Pancreas (tissue), 10 donors: ENCODE measurements around the gene DGKD. TPM values are rescaled to one million over a fixed set of nuclear protein-coding genes. Genes with fewer than 3 reads are reported as not detected.
"Not testable (repeated sequence)": the region's sequence is repeated elsewhere in the genome, so short reads cannot be mapped to it uniquely, and the experiment has no call there.

Experiments
- ATAC-seq, 4 donors: fragments of 200-7000 bp; cut with Tn5 transposase; one replicate each; pipeline versions ENCODE4 v1.8.0 to v1.9.1; 2020; ENCODE audit warnings: mild to moderate bottlenecking in 4 of 4, moderate library complexity in 4 of 4
- DNase-seq, 6 donors: peaks; one replicate each; pipeline ENCODE4 v3.0.0-alpha.2; 2020
- FAIRE-seq: peaks from 2 replicates; lab custom pipeline; 2012; peaks lifted over from hg19 to GRCh38; lab: Jason Lieb, UNC
- H3K27ac ChIP-seq, 4 donors: fragments of 200-600 bp; sonication (generic); 1 replicate in 3 of 4; 2 replicates in 1 of 4; pipeline versions ENCODE4 v1.5.0 to v1.8.0; 2020
- H3K27me3 ChIP-seq, 4 donors: fragments of 200-600 bp; one replicate each; pipeline ENCODE4 v1.8.0; 2021
- H3K36me3 ChIP-seq, 3 donors: fragments of 200-600 bp; sonication (generic) in 1 of 3; one replicate each; pipeline versions ENCODE4 v1.5.0 to v1.8.0; 2020 to 2021
- H3K4me1 ChIP-seq, 3 donors: fragments of 200-600 bp; one replicate each; pipeline ENCODE4 v1.8.0; 2021
- H3K4me3 ChIP-seq, 4 donors: fragments of 200-600 bp; sonication (generic) in 2 of 4; one replicate each; pipeline versions ENCODE4 v1.5.0 to v1.8.0; 2020 to 2021
- H3K9me3 ChIP-seq, 4 donors: fragments of 200-600 bp; one replicate each; pipeline ENCODE4 v1.8.0; 2021
- WGBS, 2 donors: extraction: QIAGEN DNeasy Blood & Tissue Kit; methylation state at CpG; one replicate each; pipeline ENCODE4 v1.1.7; 2013; 5-methylcytosine and 5-hydroxymethylcytosine counted together
- intact Hi-C, 3 donors: fragments of 100-400 bp; cut with DNase I; formaldehyde crosslinking; loops; one replicate each; pipeline versions ENCODE4 v1.11.1 to v1.14.2; 2022
- polyA plus RNA-seq, 2 donors: library from polyadenylated mRNA; stranded (reverse); fragments of 200-250 nt; gene quantifications; one replicate each; pipeline ENCODE4 v1.2.3, GENCODE V29; 2013
- total RNA-seq, 6 donors: library from RNA; stranded (reverse); fragmentation: NEBNext Ultra II Directional in 4 of 6; extraction: Animal tissue kit (Norgen Biotek cat#: 25700) in 4 of 6; gene quantifications; one replicate each; pipeline versions ENCODE4 v1.2.1 to v1.2.4, GENCODE V29; 2021 to 2023
- TF ChIP-seq, protein P1 (sequence below), 4 donors: fragments of 200-600 bp; sonication (generic) in 3 of 4; IDR thresholded peaks; one replicate each; pipeline versions ENCODE4 v1.5.0 to v1.8.0; 2021; ENCODE audit warnings: antibody characterized with exemption in 4 of 4
- donor health status: healthy with polysubstance abuse.
- donor health status: DM: no; HTN: no; CAD: no; lungs with moderate emphysema.
- donor health status: DM: no; HTN: no; CAD: no.
- donor health status: control.
- donor health status: control.
- donor health status: Bipolar disorder and iron deficiency.
- donor health status: DM: yes; HTN: yes; CAD: no.
- donor health status: DM: no; HTN: no; CAD: no.
- donor health status: DM: no; HTN: no; CAD: no.
- donor health status: DM: yes; HTN: yes; CAD: no.

The DGKD gene
- total and polyA plus RNA-seq, 8 donors, result 6.7 to 16.3 (median 8.9) TPM

DNA sequence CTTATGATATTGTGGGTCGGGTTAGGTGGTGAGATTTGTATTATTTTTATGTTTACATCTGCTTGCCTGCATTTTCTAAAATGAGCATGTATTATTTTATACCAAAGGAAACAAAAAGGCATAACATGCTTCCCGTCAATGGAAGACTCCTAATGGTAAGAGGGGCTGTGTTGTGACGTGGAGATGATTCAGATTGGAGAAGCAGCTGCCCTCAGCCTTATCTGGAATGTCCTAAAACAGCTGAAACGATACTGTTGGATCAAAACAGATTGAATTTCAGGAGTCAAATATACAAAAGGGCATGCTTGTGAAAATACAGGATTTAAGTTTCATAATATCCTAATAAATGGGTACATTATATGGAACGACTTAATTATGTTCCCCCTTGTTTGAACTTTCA is 19.0 kb downstream of the DGKD start:
- Histone ChIP-seq H3K27ac (no peak overlapping the region), H3K27me3 (no peaks in the 10 kb centered on the region), H3K36me3 (no peaks in the 10 kb centered on the region), H3K4me1 (no peaks in the 10 kb centered on the region), H3K9me3 (no peaks in the 10 kb centered on the region), H3K4me3 (no peak overlapping the region)
- 77 to 79% methylated on average over 5 of the region's 5 CpGs for WGBS, 2 donors
- FAIRE-seq (no peak), DNase-seq (no peak), ATAC-seq (no peak)
- intact Hi-C loops, result no loop called here
- TF ChIP-seq, protein P1, sequence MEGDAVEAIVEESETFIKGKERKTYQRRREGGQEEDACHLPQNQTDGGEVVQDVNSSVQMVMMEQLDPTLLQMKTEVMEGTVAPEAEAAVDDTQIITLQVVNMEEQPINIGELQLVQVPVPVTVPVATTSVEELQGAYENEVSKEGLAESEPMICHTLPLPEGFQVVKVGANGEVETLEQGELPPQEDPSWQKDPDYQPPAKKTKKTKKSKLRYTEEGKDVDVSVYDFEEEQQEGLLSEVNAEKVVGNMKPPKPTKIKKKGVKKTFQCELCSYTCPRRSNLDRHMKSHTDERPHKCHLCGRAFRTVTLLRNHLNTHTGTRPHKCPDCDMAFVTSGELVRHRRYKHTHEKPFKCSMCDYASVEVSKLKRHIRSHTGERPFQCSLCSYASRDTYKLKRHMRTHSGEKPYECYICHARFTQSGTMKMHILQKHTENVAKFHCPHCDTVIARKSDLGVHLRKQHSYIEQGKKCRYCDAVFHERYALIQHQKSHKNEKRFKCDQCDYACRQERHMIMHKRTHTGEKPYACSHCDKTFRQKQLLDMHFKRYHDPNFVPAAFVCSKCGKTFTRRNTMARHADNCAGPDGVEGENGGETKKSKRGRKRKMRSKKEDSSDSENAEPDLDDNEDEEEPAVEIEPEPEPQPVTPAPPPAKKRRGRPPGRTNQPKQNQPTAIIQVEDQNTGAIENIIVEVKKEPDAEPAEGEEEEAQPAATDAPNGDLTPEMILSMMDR (IDR thresholded peaks at IDR 0.05), result no peak

DNA sequence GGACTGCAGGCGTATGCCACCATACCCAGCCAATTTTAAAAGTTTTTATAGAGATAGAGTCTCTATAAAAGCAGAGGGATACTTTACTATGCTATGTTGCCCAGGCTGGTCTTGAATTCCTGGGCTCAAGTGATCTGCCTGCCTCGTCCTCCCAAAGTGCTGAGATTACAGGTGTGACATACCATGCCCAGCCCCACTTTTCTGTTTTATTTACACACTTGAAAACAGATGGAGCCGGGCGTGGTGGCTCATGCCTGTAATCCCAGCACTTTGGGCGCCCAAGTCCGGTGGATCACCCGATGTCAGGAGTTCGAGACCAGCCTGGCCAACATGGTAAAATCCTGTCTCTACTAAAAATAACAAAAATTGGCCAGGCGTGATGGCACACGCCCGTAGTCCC is 20.5 kb downstream of the DGKD start:
- H3K4me1 ChIP-seq, DNase-seq, H3K4me3 ChIP-seq, H3K9me3 ChIP-seq, H3K27ac ChIP-seq, FAIRE-seq, H3K36me3 ChIP-seq, intact Hi-C loops, H3K27me3 ChIP-seq, ATAC-seq: not testable (repeated sequence)
- WGBS, 2 donors, result 95 to 96% methylated on average over 11 of the region's 11 CpGs

DNA sequence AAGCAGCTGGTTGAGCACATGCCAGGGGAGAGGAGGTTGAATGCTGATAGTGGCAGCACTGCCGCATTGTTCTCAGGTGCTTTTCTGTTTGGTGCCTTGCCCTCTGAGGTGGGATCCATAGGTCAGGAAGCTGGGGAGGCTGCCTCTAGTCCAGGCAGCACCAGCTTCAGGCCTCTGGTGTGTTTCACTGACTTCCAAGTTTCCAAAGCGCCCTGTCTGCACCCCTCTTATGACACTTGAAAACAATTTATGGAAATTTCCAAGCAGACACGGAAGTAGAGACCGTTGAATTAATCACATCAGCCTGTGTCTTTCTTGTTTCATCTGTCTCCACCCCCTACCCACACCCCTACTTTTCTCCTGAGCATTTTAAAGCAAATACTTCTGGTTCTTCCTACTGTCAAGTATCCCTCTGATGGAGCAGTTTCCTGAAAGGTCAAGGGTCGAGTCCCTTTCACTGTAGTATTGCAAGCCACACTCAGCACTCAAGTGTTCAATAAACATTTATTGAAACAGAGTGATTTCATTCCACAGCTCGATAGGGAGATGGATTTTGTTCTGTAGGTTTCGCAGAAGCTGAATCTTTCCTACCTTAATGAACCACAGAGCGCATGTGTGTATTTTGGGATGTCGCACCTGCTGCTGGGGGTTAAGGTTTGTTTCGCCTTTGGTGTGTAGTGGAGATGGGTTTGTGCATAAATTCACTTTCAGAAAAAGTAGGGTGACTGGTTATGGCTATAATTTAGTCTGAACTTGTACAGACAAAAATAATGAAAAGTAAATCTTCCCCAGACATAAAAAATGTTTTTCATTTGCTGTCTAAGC is 21.4 kb downstream of the DGKD start:
- 78 to 83% methylated on average over 10 of the region's 10 CpGs for WGBS, 2 donors
- intact Hi-C loops, result no loop called here
- FAIRE-seq (no peak), DNase-seq (no peak), ATAC-seq (no peak)
- H3K4me1 ChIP-seq, result no peaks in the 10 kb centered on the region
- TF ChIP-seq, protein P1 (IDR thresholded peaks at IDR 0.05), result no peak
- no peak overlapping the region for H3K27ac ChIP-seq
- H3K9me3 ChIP-seq, result no peaks in the 10 kb centered on the region
- H3K4me3 ChIP-seq, result no peak overlapping the region
- H3K27me3 ChIP-seq, result no peaks in the 10 kb centered on the region
- no peaks in the 10 kb centered on the region for H3K36me3 ChIP-seq

DNA sequence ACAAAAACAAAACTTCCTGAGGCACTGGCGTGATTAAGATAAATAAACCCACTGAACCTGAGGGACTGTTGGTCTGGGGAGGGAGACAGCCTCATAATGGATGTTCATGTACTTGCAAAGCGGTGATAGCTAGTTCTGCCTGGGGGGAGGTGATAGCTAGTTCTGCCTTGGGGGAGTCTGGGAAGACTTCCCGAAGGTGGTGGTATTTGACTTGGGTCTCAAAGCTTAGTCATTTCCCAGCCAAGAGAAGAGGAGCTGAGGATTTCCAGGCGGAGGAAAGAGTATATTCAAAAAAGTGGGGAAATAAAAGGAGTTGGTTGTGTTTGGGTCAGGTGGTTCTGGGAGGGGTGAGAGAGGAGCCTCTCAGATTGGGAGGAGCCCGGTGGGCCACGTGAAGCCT is 24.7 kb downstream of the DGKD start:
- FAIRE-seq, result no peak
- Histone ChIP-seq H3K27me3 (no peaks in the 10 kb centered on the region), H3K4me3 (no peak overlapping the region), H3K36me3 (no peaks in the 10 kb centered on the region), H3K27ac (no peak overlapping the region), H3K4me1 (peaks cover 0 to 5% (median 0%) of the 10 kb centered on the region in 3 donors), H3K9me3 (no peaks in the 10 kb centered on the region)
- intact Hi-C loops, result no loop called here
- TF ChIP-seq, protein P1 (IDR thresholded peaks at IDR 0.05), result no peak
- no peak for ATAC-seq
- no peak for DNase-seq
- 89 to 95% methylated on average over 6 of the region's 6 CpGs for WGBS, 2 donors

DNA sequence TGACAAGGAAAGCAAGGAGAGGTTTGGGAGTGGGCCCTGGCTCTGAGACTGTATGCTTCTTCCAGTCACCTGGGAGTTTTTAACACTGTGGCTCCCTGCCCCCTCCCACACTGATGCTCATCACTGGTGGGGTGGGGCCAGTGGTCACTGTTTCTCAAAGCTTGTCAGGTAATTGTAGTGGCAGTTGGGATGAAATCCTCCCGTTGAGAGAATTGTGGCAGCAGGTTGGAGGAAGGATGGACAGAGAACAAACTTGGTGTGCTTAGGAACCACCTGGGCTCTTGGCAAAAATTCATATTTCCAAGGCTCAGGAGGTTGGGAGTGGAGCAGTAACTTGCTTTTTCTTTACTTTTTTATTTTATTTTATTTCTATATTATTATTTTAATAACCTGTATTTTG is 25.1 kb downstream of the DGKD start:
- no peak overlapping the region for H3K27ac ChIP-seq
- intact Hi-C loops, result no loop called here
- ATAC-seq (no peak), DNase-seq (no peak), FAIRE-seq (no peak)
- H3K9me3 ChIP-seq, result no peaks in the 10 kb centered on the region
- 30 to 43% methylated on average over 1 of the region's 1 CpG for WGBS, 2 donors
- TF ChIP-seq, protein P1 (IDR thresholded peaks at IDR 0.05), result no peak
- H3K27me3 ChIP-seq, result no peaks in the 10 kb centered on the region
- peaks cover 0 to 5% (median 0%) of the 10 kb centered on the region in 3 donors for H3K4me1 ChIP-seq
- no peaks in the 10 kb centered on the region for H3K36me3 ChIP-seq
- no peak overlapping the region for H3K4me3 ChIP-seq
